GM21717 (cell line): ENCODE measurements around the gene FAM114A2.
"Not testable (repeated sequence)": the region's sequence is repeated elsewhere in the genome, so short reads cannot be mapped to it uniquely, and the experiment has no call there.

Experiments
- ATAC-seq: cut with Tn5 transposase; IDR thresholded peaks from one replicate; pipeline ENCODE4 v1.9.1; 2021; ENCODE audit warnings: mild to moderate bottlenecking, moderate library complexity; ENCODE audit not compliant: unreplicated experiment

Gene FAM114A2

DNA sequence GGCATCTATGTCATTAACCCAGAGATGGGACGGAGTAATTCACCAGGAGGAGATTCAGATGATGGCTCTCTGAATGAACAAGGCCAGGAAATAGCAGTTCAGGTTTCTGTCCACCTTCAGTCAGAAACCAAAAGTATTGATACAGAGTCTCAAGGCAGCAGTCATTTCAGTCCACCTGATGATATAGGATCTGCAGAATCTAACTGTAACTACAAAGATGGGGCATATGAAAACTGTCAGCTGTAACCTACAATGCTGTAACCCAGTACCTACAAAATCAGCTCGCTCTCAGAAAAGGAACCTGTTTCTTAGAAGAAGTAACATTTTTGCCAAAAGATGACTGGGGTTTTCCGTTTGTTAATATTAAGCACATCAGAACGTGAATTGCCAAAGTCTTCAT lies 14.8 kb upstream of the FAM114A2 start:
- ATAC-seq = no peak

- ATAC-seq = no peak
Observed at GRCh38 chr5:154049636-154050035, 10.9 kb upstream of the FAM114A2 start.

DNA sequence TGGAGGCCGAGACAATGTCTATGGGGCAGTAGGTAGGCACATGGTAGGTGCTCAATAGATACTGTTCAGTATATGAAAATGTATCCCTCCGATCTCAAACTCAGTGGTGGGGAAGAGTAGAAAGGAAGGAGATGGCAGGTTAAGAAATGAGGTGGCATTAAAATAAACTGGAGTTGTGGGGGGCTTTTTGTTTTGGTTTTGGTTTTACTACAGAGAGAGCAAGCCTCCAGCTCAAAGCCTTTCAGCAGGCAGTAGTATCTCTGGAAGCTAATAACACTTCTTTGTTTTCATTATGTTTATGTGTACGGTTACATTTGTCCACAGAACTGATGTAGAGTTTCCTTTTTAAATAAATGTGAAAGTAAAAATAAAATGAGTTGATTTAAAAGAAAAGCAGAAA lies 8.6 kb upstream of the FAM114A2 start:
- peak; percentile 46 for ATAC-seq

- ATAC-seq = no peak
Observed at GRCh38 chr5:154046486-154046885, 7.8 kb upstream of the FAM114A2 start.

GRCh38 chr5:154044581-154044980 lies 5.9 kb upstream of the FAM114A2 start:
- no peak for ATAC-seq

- ATAC-seq = no peak
Observed at GRCh38 chr5:154044099-154044498, 5.4 kb upstream of the FAM114A2 start.

- no peak for ATAC-seq
Observed at GRCh38 chr5:154042766-154043165, 4.1 kb upstream of the FAM114A2 start.

DNA sequence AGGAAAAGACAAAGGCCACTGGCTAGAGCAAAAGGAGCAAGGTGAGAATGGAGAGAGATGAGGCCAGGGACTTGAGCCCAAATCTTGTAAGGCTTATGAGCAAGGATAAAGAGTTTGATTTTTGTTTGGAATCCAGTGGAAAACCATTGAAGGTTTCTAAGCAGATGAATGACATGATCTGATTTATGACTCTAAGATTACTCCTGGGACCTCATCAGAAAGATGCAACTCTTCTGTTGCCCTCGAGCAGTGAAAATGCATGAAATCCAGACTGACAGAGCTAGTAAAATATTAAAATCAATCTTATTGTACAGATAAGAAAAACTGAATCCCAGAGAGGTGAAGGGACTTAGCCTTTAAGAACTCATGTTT lies 734 bp upstream of the FAM114A2 start:
- ATAC-seq = no peak

DNA sequence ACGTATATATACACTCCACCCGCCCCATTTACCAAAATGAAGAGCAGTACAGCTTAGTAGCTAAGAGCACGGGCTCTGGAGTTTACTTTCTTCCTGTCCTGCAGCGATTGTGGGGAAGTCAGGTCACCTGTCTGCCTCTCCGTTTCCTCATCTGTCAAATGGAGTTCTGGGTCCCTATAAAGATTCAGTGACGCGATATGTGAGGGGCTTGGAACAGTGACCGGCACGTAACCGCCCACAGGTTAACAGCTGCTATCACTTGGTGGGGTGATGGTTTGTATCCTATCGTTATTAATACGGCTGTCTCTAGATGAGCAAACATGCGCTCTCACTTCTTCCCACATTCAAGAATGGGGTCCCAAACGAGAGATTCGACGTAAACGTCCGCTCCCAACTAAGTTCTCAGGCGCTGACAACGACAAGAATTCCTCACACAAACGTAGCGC lies 426 bp downstream of the FAM114A2 start:
- ATAC-seq = peak; percentile 72

DNA sequence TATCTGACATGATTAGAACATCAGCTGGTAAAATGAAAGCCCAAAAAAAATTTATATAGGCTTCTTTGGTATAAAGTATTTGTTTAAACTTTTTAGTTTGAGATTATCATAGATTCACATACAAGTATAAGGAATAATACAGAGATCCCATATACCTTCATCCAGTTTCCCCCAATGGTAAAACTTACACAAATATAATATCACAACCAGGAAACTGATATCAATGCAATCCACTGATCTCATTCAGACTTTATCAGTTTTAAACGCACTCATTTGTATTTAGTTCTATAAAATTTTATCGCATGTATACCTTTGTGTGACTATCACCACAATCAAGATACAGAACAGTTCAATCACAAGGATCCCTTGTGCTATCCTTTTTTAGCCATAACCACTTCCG lies 3.8 kb downstream of the FAM114A2 start:
- ATAC-seq = no peak

GRCh38 chr5:154031937-154032489 lies 6.7 kb downstream of the FAM114A2 start:
- ATAC-seq = no peak

- ATAC-seq = no peak
Observed at GRCh38 chr5:154025951-154026350, 12.8 kb downstream of the FAM114A2 start.

DNA sequence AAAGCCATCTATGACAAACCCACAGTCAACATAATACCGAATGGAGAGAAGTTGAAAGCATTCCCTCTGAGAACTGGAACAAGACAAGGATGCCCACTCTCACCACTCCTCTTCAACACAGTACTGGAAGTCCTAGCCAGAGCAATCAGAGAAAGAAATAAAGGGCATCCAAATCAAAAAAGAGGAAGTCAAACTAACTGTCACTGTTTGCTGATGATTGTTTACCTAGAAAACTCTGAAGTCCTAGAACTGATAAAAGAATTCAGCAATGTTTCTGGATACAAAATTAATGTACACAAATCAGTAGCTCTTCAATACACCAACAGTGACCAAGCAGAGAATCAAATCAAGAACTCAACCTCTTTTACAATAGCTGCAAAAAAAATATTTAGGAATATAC lies 19.8 kb downstream of the FAM114A2 start:
- not testable (repeated sequence) for ATAC-seq

- ATAC-seq = no peak
Observed at GRCh38 chr5:154015071-154015693, 23.5 kb downstream of the FAM114A2 start.

DNA sequence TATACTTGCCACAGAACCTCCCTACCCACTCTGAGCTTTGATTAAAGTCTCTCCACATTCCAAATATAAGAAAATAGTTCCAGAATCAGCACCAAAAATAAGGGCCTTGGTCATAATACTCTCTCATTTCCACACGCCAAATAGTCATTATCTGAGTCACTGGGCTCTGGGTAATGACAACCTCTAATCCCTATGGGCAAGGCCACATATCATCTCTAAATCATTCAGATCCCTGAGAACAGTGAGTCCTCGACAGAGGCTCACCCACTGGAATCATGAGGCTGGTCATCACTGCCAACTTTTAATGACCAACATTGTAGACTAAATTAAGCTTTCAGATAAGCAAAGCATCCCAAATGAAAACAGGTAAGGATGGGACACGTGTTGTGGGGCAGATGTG lies 28.1 kb downstream of the FAM114A2 start:
- no peak for ATAC-seq

GRCh38 chr5:154005648-154006047 lies 33.1 kb downstream of the FAM114A2 start:
- ATAC-seq = no peak

DNA sequence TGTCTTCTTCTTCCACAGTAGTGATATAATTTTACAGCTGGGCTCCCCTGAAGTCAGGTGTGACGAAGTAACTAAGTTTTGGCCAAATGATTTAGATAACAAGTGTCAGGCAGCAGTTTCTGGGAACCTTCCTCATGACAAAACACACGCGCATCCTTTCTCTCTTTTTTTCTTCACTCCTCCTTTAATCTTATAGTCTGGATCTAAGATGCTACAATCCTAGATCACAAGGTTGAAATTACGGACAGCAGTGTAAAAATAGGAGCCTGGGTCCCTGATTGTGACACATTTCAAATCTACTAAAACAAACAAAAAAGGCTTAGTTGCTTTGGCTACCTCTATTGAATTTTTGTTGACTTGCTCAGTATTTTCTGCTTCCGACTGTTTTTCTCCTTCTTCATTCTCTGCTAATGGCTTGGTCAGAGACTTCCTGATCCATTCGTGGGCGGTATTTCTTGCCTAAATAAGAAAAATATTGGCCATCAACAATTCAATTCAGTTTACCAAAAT lies 36.1 kb downstream of the FAM114A2 start:
- ATAC-seq = no peak

- ATAC-seq = no peak
Observed at GRCh38 chr5:154002093-154002492, 36.6 kb downstream of the FAM114A2 start.

GRCh38 chr5:154000703-154001102 lies 38.0 kb downstream of the FAM114A2 start:
- no peak for ATAC-seq

DNA sequence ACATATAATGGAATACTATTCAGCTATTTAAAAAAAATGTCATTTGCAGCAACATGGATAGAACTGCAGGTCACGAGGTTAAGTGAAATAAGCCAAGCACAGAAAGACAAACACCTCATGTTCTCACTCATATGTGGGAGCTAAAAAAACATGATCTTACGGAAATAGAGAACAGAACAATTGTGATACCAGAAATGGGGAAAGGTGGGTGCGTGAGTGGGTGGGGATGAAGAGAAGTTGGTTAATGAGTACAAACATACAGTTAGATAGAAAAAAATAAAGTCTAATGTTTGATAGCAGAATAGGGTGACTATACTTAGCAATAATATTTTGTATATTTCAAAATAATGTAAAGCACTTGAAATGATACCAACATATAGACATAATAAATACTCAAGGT lies 38.7 kb downstream of the FAM114A2 start:
- no peak for ATAC-seq

- no peak for ATAC-seq
Observed at GRCh38 chr5:153998768-153999167, 39.9 kb downstream of the FAM114A2 start.

- no peak for ATAC-seq
Observed at GRCh38 chr5:153998010-153998409, 40.7 kb downstream of the FAM114A2 start.

DNA sequence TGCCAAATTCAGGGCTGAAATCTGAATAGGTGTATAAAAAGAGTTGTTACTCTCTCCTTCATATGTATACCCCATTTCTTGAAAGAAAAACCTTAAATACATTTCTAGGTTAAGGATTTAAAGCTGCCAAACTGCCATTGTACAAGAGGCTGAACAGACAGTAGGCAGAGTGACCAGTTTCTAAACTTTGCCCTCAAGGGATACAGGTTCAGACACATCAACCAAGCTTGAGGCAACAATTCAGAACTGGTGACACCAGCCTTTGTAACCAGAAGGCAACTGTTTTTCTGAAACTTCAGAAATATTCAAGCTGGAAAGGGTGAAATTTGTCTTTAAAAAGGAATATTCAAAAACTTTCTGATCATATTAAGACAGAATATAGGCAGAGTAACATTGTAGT lies 47.5 kb downstream of the FAM114A2 start:
- no peak for ATAC-seq
